GM19438 (cell line): Measurements from ENCODE around the gene MAN1A2.
"Not testable (repeated sequence)": the region's sequence is repeated elsewhere in the genome, so short reads cannot be mapped to it uniquely, and the experiment has no call there.

ENCODE experiments used
- ATAC-seq: cut with Tn5 transposase; IDR thresholded peaks from one replicate; pipeline ENCODE4 v1.9.1; 2021; ENCODE audit warnings: low read depth; ENCODE audit not compliant: unreplicated experiment

MAN1A2 gene

GRCh38 chr1:117367046-117368025 lies at the start of gene MAN1A2:
Gene MAN1A2, plus strand, starts transcription at chr1:117367449. Its CDS starts 735 bp downstream, at chr1:117368184.
- ATAC-seq = peak; percentile 64

- no peak for ATAC-seq
Measured at GRCh38 chr1:117318011-117318410, 49.2 kb upstream of the MAN1A2 start.

- ATAC-seq = no peak
Measured at GRCh38 chr1:117318426-117318825, 48.8 kb upstream of the MAN1A2 start.

- ATAC-seq = no peak
Measured at GRCh38 chr1:117320515-117320914, 46.7 kb upstream of the MAN1A2 start.

- no peak for ATAC-seq
Measured at GRCh38 chr1:117321680-117322609, 45.3 kb upstream of the MAN1A2 start.

GRCh38 chr1:117324357-117324756 lies 42.9 kb upstream of the MAN1A2 start:
- no peak for ATAC-seq

- ATAC-seq = not testable (repeated sequence)
Measured at GRCh38 chr1:117326035-117326434, 41.2 kb upstream of the MAN1A2 start.

- no peak for ATAC-seq
Measured at GRCh38 chr1:117327011-117327410, 40.2 kb upstream of the MAN1A2 start.

- ATAC-seq = no peak
Measured at GRCh38 chr1:117335376-117336086, 31.7 kb upstream of the MAN1A2 start.

- ATAC-seq = no peak
Measured at GRCh38 chr1:117336088-117336817, 31.0 kb upstream of the MAN1A2 start.

- no peak for ATAC-seq
Measured at GRCh38 chr1:117339866-117340700, 27.2 kb upstream of the MAN1A2 start.

- no peak for ATAC-seq
Measured at GRCh38 chr1:117341123-117341522, 26.1 kb upstream of the MAN1A2 start.

- ATAC-seq = no peak
Measured at GRCh38 chr1:117342397-117342796, 24.9 kb upstream of the MAN1A2 start.

GRCh38 chr1:117346206-117346928 lies 20.9 kb upstream of the MAN1A2 start:
- no peak for ATAC-seq

GRCh38 chr1:117347907-117348306 lies 19.3 kb upstream of the MAN1A2 start:
- ATAC-seq = no peak

- not testable (repeated sequence) for ATAC-seq
Measured at GRCh38 chr1:117352695-117353094, 14.6 kb upstream of the MAN1A2 start.

GRCh38 chr1:117357833-117358603 lies 9.2 kb upstream of the MAN1A2 start:
- ATAC-seq = not testable (repeated sequence)

GRCh38 chr1:117358604-117358887 lies 8.7 kb upstream of the MAN1A2 start:
- ATAC-seq = not testable (repeated sequence)
